Measurements from ENCODE around the gene ANKRD30BL.
"Not testable (repeated sequence)": the region's sequence is repeated elsewhere in the genome, so short reads cannot be mapped to it uniquely, and the experiment has no call there.

DNA sequence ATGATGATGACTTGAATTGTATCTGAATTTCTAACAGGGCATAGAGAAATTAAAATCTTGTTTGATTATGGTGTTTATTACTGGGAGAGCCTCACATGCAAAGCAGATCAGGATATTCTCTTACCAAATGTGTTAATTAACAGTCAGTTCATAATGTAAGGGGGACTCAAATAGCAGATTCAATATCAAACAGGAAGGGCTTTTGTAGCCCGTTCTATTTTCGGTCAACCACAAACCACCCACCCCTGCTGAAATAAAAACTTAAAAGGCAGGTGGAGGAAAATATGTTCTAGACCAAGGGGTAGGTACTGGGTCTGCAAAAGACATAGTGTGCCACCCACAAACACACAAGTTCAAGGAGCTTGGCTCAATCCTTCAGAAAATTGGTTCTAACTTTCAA lies 41.1 kb upstream of the ANKRD30BL start:
- TF ChIP-seq CTCF (conservative IDR thresholded peaks at IDR 0.05; ENCODE audit: low read length); EZH2phosphoT487 (IDR thresholded peaks at IDR 0.05; ENCODE audit: borderline replicate concordance, low read depth, low read length): not testable (repeated sequence)

Data from OCI-LY7 (cell line).